SK-N-SH (cell line): Measurements from ENCODE around the gene CFAP58. TPM values are rescaled to one million over a fixed set of nuclear protein-coding genes. Genes with fewer than 3 reads are reported as not detected.

Source experiments
- CTCF ChIA-PET: fragments of 300-600, 350-600 bp; formaldehyde crosslinking; extraction: SDS; loops from one replicate; lab custom pipeline; 2021; lab: Yijun Ruan, JAX
- POLR2A ChIA-PET: fragments of 350-600 bp; sonication (Branson Sonifier 250); formaldehyde crosslinking; extraction: SDS; loops from one replicate; lab custom pipeline; 2020; ENCODE audit warnings: antibody characterized with exemption, inconsistent platforms; lab: Yijun Ruan, JAX
- DNase-seq: peaks from one replicate; pipeline ENCODE4 v3.0.0; 2012
- H2AFZ ChIP-seq: fragments of 200-600 bp; sonication (generic); 2 replicates; pipeline ENCODE4 v1.8.1; 2016; ENCODE audit warnings: antibody characterized with exemption, mild to moderate bottlenecking, low read depth
- H3F3A ChIP-seq: fragments of 200-600 bp; sonication (generic); replicated peaks from 2 replicates; pipeline ENCODE3; 2016; ENCODE audit warnings: antibody characterized with exemption, mild to moderate bottlenecking; ENCODE audit not compliant: insufficient read depth
- H3K27ac ChIP-seq, 2 experiments: fragments of 200-500 bp in 1 of 2; fragments of 200-600 bp in 1 of 2; sonication (Bioruptor generic) in 1 of 2; sonication (generic), shearing (Covaris generic) in 1 of 2; 2 replicates each; pipeline versions ENCODE4 v1.5.1 to v1.6.1; 2014 to 2016; ENCODE audit warnings: low read depth in 2 of 2, inconsistent platforms in 1 of 2, low read length in 1 of 2, mild to moderate bottlenecking in 1 of 2, mixed read lengths in 1 of 2
- H3K27me3 ChIP-seq: fragments of 200-600 bp; sonication (generic), shearing (Covaris generic); 2 replicates; pipeline ENCODE4 v1.6.1; 2016; ENCODE audit warnings: mixed run types; ENCODE audit not compliant: insufficient read depth
- H3K36me3 ChIP-seq, 2 experiments: fragments of 200-500 bp in 1 of 2; fragments of 200-600 bp in 1 of 2; sonication (Bioruptor generic) in 1 of 2; sonication (generic) in 1 of 2; replicated peaks in 1 of 2; 2 replicates each; pipeline versions ENCODE3 to v1.5.1; 2014 to 2016; ENCODE audit warnings: low read length in 1 of 2, mild to moderate bottlenecking in 1 of 2; ENCODE audit not compliant: insufficient read depth in 2 of 2, control insufficient read depth in 1 of 2
- H3K4me1 ChIP-seq, 2 experiments: fragments of 200-500 bp in 1 of 2; fragments of 200-600 bp in 1 of 2; sonication (Bioruptor generic) in 1 of 2; sonication (generic), shearing (Covaris generic) in 1 of 2; 2 replicates each; pipeline versions ENCODE4 v1.5.1 to v1.6.1; 2014 to 2016; ENCODE audit warnings: low read depth in 1 of 2, low read length in 1 of 2, mixed run types in 1 of 2; ENCODE audit not compliant: insufficient read depth in 2 of 2, control insufficient read depth in 1 of 2
- H3K4me2 ChIP-seq: fragments of 200-600 bp; sonication (generic), shearing (Covaris generic); 2 replicates; pipeline ENCODE4 v1.6.1; 2017; ENCODE audit warnings: mixed run types
- H3K4me3 ChIP-seq, 2 experiments: fragments of 200-500 bp in 1 of 2; fragments of 200-600 bp in 1 of 2; sonication (Bioruptor generic) in 1 of 2; sonication (generic), shearing (Covaris generic) in 1 of 2; 2 replicates each; pipeline versions ENCODE4 v1.5.1 to v1.8.1; 2014 to 2016; ENCODE audit warnings: low read depth in 2 of 2, inconsistent platforms in 1 of 2, low read length in 1 of 2, mild to moderate bottlenecking in 1 of 2, mixed read lengths in 1 of 2, moderate library complexity in 1 of 2
- H3K79me2 ChIP-seq: fragments of 200-600 bp; sonication (generic); 2 replicates; pipeline ENCODE4 v1.8.1; 2017; ENCODE audit warnings: mild to moderate bottlenecking; ENCODE audit not compliant: insufficient read depth
- H3K9ac ChIP-seq: fragments of 200-600 bp; sonication (generic); 2 replicates; pipeline ENCODE4 v1.6.1; 2017; ENCODE audit warnings: mixed run types
- H3K9me2 ChIP-seq: fragments of 200-600 bp; sonication (generic); 2 replicates; pipeline ENCODE4 v1.6.1; 2017; ENCODE audit warnings: mixed run types
- H3K9me3 ChIP-seq: fragments of 200-600 bp; sonication (generic); 2 replicates; pipeline ENCODE4 v1.6.1; 2017; ENCODE audit warnings: mixed run types, mild to moderate bottlenecking, moderate library complexity
- H4K20me1 ChIP-seq: fragments of 200-600 bp; sonication (generic); 2 replicates; pipeline ENCODE4 v1.6.1; 2017; ENCODE audit warnings: mild to moderate bottlenecking, mixed run types; ENCODE audit not compliant: insufficient read depth
- EZH2phosphoT487 ChIP-seq: fragments of 200-600 bp; sonication (generic); IDR thresholded peaks from 2 replicates; pipeline ENCODE4 v1.6.1; 2017; ENCODE audit warnings: low read depth, mixed run types, mild to moderate bottlenecking, antibody characterized with exemption, moderate library complexity, borderline replicate concordance
- FOXJ3 ChIP-seq: sonication (generic); formaldehyde crosslinking; IDR thresholded peaks from 2 replicates; pipeline ENCODE4 v1.5.1; 2020; ENCODE audit warnings: mild to moderate bottlenecking, missing genetic modification reagents
- GABPA ChIP-seq: IDR thresholded peaks from 2 replicates; pipeline ENCODE4 v1.4.0; 2012; ENCODE audit warnings: low read depth, mild to moderate bottlenecking
- GATA2 ChIP-seq: sonication (generic); formaldehyde crosslinking; IDR thresholded peaks from 2 replicates; pipeline ENCODE4 v1.5.0; 2020; ENCODE audit warnings: mild to moderate bottlenecking, missing genetic modification reagents
- NRF1 ChIP-seq: IDR thresholded peaks from 2 replicates; pipeline ENCODE4 v1.6.1; 2012; ENCODE audit warnings: low read depth, mild to moderate bottlenecking, low read length
- RAD21 ChIP-seq: IDR thresholded peaks from 2 replicates; pipeline ENCODE4 v1.6.1; 2012; ENCODE audit warnings: mild to moderate bottlenecking, low read length
- RXRA ChIP-seq: IDR thresholded peaks from 2 replicates; pipeline ENCODE4 v1.4.0; 2012; ENCODE audit warnings: low read depth, mild to moderate bottlenecking, borderline replicate concordance
- SIN3A ChIP-seq: IDR thresholded peaks from 2 replicates; pipeline ENCODE4 v1.6.1; 2012; ENCODE audit warnings: low read depth, mild to moderate bottlenecking, low read length, moderate library complexity, borderline replicate concordance
- SMC3 ChIP-seq: IDR thresholded peaks from 2 replicates; pipeline ENCODE4 v1.6.1; 2012; ENCODE audit warnings: low read depth, low read length, improper control_type of control experiment
- TEAD4 ChIP-seq: IDR thresholded peaks from 2 replicates; pipeline ENCODE4 v1.4.0; 2012; ENCODE audit warnings: mild to moderate bottlenecking, borderline replicate concordance; ENCODE audit not compliant: insufficient read depth
- WGBS: methylation state at CpG from one replicate; pipeline ENCODE4 v1.1.6; 2017; ENCODE audit warnings: low lambda C conversion rate; 5-methylcytosine and 5-hydroxymethylcytosine counted together
- polyA plus RNA-seq, 3 experiments: library from polyadenylated mRNA; depleted of rRNA; stranded (reverse); fragments of >200 nt; gene quantifications; 2 replicates each; pipeline ENCODE4 v1.2.3, GENCODE V29; 2012
- TF ChIP-seq, protein P1 (sequence below): IDR thresholded peaks from 2 replicates; pipeline ENCODE4 v1.4.0; 2012; ENCODE audit warnings: low read depth
- TF ChIP-seq, protein P2 (sequence below): IDR thresholded peaks from 2 replicates; pipeline ENCODE4 v1.6.1; 2012; ENCODE audit warnings: mild to moderate bottlenecking, low read depth, low read length, moderate library complexity
- TF ChIP-seq, protein P3 (sequence below): IDR thresholded peaks from 2 replicates; pipeline ENCODE4; 2012
- TF ChIP-seq, protein P4 (sequence below): IDR thresholded peaks from 2 replicates; pipeline ENCODE4 v1.4.0; 2012; ENCODE audit warnings: low read depth, borderline replicate concordance

Gene CFAP58
- polyA plus RNA-seq, 1 of the 3 experiments (the other 2 are of a cell fraction), result 0.38 TPM

DNA sequence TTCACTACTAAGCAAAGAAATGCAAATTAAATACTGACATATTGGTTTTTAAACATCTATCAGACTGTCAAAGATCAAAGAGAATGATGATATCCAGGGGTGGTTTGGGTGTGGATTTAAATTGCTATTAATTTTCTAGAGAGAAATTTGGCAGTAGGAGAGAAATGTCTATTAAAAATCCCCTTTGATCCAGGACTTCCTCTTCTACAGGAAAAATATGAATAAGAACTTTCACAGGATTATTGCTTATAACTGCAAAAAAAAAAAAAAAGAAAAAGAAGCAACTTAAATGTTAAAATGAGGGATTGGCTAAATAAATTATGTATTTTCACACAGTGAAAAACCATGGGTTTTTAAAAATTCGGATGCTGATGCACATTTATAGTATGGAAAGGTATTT, 21.0 kb downstream of the CFAP58 start:
- Histone ChIP-seq H3K27ac (no peak overlapping the region), H3K4me3 (no peak overlapping the region), H3K27me3 (no peaks in the 10 kb centered on the region; the same call in 1 of the 2 replicates), H3K9ac (no peak overlapping the region), H3K36me3 (no peaks in the 10 kb centered on the region), H3F3A (no peaks in the 10 kb centered on the region), H2AFZ (no peak overlapping the region), H4K20me1 (no peaks in the 10 kb centered on the region), H3K4me1 (no peaks in the 10 kb centered on the region), H3K4me2 (no peak overlapping the region), H3K9me2 (no peaks in the 10 kb centered on the region), H3K79me2 (no peaks in the 10 kb centered on the region), H3K9me3 (no peaks in the 10 kb centered on the region)
- POLR2A ChIA-PET, result no interaction called here
- no peak for TF ChIP-seq NRF1
- TF ChIP-seq FOXJ3 (CRISPR knock-in tag), result no peak
- TF ChIP-seq, protein P1, sequence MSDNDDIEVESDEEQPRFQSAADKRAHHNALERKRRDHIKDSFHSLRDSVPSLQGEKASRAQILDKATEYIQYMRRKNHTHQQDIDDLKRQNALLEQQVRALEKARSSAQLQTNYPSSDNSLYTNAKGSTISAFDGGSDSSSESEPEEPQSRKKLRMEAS, result no peak
- no peak for TF ChIP-seq GATA2 (CRISPR knock-in tag)
- TF ChIP-seq TEAD4, result no peak
- no peak for TF ChIP-seq SMC3
- no peak for TF ChIP-seq EZH2phosphoT487
- TF ChIP-seq, protein P2, sequence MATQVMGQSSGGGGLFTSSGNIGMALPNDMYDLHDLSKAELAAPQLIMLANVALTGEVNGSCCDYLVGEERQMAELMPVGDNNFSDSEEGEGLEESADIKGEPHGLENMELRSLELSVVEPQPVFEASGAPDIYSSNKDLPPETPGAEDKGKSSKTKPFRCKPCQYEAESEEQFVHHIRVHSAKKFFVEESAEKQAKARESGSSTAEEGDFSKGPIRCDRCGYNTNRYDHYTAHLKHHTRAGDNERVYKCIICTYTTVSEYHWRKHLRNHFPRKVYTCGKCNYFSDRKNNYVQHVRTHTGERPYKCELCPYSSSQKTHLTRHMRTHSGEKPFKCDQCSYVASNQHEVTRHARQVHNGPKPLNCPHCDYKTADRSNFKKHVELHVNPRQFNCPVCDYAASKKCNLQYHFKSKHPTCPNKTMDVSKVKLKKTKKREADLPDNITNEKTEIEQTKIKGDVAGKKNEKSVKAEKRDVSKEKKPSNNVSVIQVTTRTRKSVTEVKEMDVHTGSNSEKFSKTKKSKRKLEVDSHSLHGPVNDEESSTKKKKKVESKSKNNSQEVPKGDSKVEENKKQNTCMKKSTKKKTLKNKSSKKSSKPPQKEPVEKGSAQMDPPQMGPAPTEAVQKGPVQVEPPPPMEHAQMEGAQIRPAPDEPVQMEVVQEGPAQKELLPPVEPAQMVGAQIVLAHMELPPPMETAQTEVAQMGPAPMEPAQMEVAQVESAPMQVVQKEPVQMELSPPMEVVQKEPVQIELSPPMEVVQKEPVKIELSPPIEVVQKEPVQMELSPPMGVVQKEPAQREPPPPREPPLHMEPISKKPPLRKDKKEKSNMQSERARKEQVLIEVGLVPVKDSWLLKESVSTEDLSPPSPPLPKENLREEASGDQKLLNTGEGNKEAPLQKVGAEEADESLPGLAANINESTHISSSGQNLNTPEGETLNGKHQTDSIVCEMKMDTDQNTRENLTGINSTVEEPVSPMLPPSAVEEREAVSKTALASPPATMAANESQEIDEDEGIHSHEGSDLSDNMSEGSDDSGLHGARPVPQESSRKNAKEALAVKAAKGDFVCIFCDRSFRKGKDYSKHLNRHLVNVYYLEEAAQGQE, result no peak
- TF ChIP-seq GABPA, result no peak
- TF ChIP-seq SIN3A, result no peak
- no peak for TF ChIP-seq RXRA
- TF ChIP-seq RAD21, result no peak
- TF ChIP-seq, protein P3, sequence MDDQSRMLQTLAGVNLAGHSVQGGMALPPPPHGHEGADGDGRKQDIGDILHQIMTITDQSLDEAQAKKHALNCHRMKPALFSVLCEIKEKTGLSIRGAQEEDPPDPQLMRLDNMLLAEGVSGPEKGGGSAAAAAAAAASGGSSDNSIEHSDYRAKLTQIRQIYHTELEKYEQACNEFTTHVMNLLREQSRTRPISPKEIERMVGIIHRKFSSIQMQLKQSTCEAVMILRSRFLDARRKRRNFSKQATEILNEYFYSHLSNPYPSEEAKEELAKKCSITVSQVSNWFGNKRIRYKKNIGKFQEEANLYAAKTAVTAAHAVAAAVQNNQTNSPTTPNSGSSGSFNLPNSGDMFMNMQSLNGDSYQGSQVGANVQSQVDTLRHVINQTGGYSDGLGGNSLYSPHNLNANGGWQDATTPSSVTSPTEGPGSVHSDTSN, result no peak
- TF ChIP-seq, protein P4, sequence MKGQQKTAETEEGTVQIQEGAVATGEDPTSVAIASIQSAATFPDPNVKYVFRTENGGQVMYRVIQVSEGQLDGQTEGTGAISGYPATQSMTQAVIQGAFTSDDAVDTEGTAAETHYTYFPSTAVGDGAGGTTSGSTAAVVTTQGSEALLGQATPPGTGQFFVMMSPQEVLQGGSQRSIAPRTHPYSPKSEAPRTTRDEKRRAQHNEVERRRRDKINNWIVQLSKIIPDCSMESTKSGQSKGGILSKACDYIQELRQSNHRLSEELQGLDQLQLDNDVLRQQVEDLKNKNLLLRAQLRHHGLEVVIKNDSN, result no peak
- no peak for DNase-seq
- CTCF ChIA-PET, result interaction anchor here (1.5 to 2.2 kb wide), 3 partner anchors 8 to 83 kb away, joined by 4 to 9 read pairs (median 5); no protein-coding TSS in a partner anchor
- 32% methylated on average over 1 of the region's 1 CpG for WGBS
